ENCODE measurements around the gene FKBP8.

GRCh38 chr19:18486746-18487145 is 56.6 kb downstream of the FKBP8 start:
- TF ChIP-seq POLR2A (IDR thresholded peaks at IDR 0.05), result no peak
- TF ChIP-seq, protein P1, sequence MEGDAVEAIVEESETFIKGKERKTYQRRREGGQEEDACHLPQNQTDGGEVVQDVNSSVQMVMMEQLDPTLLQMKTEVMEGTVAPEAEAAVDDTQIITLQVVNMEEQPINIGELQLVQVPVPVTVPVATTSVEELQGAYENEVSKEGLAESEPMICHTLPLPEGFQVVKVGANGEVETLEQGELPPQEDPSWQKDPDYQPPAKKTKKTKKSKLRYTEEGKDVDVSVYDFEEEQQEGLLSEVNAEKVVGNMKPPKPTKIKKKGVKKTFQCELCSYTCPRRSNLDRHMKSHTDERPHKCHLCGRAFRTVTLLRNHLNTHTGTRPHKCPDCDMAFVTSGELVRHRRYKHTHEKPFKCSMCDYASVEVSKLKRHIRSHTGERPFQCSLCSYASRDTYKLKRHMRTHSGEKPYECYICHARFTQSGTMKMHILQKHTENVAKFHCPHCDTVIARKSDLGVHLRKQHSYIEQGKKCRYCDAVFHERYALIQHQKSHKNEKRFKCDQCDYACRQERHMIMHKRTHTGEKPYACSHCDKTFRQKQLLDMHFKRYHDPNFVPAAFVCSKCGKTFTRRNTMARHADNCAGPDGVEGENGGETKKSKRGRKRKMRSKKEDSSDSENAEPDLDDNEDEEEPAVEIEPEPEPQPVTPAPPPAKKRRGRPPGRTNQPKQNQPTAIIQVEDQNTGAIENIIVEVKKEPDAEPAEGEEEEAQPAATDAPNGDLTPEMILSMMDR (IDR thresholded peaks at IDR 0.05), result no peak
- TF ChIP-seq POLR2AphosphoS5 (IDR thresholded peaks at IDR 0.05), result no peak
- TF ChIP-seq EP300 (IDR thresholded peaks at IDR 0.05), result no peak

Measured in sigmoid colon (tissue), 4 donors.